T-helper 22 cell (primary cell): ENCODE measurements around the gene NOS3.
"Not testable (repeated sequence)": the region's sequence is repeated elsewhere in the genome, so short reads cannot be mapped to it uniquely, and the experiment has no call there.

Experiments used
- DNase-seq: peaks from one replicate; pipeline ENCODE4 v3.0.0-alpha.2; 2020; ENCODE audit warnings: low read depth

The NOS3 gene

DNA sequence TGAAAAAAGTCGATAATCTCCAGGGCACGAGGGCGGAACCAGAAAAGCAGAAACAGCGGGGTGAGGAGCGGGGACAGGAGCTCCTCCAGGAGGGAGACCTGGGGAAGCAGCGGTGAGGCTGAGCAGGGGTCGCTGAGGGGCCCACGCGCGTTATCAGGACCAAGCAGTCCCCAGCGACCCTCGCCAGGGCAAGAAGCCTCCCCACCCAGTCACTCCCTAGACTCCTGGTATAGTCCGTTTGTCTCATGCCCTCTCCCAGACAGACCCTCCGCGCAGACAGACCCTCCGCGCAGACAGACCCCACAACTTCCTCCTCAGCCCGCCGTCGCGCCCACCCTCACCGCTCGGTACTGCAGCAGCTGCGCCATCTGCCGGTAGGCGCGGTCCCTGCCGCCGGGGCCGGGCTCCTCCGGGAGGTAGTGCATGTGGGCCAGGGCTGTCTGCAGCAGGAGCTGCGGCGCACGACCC, 27.2 kb downstream of the NOS3 start:
- peak; percentile 61 for DNase-seq

DNA sequence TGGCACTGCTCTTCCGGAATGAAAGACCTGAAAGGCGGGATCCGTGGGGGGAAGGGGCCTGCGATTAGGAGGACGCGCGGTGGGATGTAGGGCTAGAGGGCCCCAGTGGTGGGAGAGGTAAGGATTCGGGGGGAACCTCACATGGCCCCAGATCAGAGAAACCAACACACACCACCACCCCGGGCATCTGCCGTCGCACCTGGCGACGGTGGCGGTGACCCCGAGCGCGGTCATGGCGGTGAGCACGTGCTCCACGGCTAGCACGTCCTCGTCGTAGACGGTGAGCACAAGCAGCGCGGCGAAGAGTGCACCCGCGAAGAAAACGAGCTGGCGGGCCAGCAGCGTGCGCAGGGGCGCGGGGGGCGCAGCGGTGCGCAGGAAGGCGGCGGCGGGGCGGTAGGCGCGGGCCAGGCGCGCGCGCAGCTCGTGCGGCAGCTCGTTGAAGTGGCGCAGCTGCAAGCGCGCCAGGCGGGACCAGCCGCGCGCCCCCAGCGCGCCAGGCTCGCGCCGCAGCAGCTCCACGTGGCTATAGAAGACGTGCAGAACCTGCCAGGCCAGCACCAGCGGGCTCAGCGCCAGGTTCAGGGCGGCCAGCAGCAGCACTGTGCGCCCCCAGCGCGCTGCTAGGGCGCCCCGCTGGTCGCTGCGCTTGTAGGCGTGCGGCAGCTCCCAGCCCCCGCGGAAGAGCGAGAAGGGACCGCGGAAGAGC, 27.8 kb downstream of the NOS3 start:
- no peak for DNase-seq

DNA sequence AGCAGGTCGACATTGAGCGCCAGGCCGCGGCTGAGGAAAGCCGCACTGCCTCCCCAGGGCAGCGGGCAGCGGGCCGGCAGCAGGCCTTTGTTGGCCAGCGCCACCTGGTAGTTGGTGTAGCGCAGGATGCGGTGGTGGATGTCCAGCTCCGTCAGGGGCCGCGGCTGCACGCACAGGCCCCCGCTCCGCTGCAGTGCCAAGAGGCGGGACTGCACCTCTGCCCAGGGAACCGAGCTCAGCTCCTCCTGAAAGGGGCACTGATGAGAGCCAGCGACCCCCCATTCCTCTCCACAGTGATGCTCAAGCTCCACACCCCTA, 28.3 kb downstream of the NOS3 start:
- no peak for DNase-seq

DNA sequence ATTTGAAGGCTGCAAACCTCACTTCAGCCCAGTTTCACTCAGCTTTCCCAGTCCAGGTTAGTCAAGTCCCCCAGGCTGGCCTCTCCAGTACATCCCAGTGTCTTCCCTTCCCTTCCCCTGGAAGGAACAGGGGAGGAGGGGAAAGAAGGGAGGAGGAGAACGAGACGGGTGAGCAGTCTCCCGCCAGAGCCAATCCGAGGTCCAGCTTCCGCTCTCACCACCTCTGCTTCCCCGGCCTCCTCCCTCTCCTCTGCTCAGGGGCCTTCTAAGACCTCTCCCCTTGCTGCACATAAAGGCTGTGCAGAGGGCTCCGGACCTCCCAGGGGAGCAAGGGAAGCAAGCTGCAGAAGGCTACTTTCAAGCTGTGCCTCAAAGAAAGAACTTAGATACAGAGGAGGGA, 29.4 kb downstream of the NOS3 start:
- no peak for DNase-seq

DNA sequence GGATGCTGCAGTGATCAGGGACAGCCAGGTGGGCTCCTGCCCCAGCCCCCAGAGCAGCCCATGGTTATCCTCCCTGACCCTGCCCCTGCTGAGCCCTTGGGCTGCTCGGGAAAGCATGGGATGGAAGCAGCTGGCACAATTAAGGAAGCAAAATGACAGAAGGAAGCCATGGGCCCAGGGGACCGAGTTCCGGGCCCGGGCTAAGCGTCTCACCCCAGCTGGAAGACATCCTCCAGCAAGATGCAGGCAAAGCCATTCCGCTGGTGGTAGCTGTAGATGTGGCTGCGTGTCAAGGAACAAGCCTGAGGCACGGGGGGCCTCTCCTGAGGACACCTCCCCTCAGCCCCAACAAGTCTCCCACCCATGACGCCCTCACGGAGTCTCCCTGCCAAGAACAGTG, 32.4 kb downstream of the NOS3 start:
- no peak for DNase-seq

DNA sequence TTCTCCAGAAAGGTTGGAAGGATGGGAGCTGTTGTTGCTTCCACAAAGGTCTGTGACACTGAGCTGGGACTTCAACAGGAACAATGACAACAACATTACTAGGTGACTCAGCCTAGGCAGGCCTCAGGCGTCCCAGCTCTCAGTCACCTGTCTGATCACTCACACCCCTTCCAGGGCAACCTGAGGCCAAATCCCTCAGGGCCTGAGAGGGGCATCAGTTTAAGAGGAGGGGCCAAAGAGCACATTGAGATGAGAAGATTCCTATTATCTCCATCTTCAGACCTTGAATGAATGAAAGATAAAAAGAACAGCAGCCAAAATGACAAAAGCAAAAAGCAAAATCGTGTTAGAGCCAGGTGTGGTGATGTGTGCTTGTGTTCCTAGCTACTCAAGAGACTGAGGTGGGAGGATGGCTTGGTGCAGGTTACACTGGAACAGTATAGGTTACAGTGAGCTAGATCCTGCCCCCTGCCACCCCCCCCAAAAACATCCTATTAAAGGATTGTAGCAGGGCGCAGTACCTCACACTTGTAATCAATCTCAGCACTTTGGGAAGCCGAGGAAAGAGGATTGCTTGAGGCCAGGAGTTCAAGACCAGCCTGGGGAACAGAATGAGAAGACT, 33.7 kb downstream of the NOS3 start, which contains the start of gene ATG9B:
Gene ATG9B (minus strand): TSS at position 60 of the 622 bp plus-strand sequence. CDS start 71 bp downstream, outside the sequence.
- no peak for DNase-seq

DNA sequence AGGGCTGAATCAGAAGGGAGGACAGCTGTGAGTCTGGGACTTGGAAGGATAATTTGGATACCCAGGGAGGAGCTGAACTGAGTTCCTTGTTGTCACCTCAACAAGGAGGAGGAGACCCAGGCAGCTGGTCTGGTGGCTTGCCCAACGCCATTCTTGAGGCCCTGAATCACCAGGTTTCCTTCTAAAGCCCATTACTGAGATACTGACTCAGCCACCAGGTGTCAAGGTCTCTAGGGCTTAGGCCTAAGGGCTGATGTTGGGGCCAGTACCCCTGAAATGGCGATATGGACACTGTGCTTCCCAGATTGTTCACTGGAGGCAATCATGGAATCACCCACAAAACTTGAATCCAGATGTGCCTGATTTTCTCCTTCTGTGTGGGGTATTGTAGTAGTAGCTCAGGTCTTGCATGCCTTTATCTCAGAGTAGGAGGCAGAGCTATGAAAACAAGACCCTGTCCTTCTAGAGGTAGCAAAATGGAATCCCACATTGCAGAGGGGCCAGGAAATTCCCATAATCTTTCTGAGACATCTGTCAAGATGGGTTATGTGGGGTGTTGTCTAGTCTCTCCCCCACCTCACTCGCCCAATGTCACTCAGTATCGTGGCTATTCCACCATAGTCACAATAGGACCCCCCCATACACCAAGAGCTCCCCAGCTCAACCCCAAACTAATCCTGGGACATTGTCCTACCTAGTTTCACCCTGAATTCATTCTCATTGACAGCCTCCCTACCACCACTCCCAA, 35.3 kb downstream of the NOS3 start:
- no peak for DNase-seq

DNA sequence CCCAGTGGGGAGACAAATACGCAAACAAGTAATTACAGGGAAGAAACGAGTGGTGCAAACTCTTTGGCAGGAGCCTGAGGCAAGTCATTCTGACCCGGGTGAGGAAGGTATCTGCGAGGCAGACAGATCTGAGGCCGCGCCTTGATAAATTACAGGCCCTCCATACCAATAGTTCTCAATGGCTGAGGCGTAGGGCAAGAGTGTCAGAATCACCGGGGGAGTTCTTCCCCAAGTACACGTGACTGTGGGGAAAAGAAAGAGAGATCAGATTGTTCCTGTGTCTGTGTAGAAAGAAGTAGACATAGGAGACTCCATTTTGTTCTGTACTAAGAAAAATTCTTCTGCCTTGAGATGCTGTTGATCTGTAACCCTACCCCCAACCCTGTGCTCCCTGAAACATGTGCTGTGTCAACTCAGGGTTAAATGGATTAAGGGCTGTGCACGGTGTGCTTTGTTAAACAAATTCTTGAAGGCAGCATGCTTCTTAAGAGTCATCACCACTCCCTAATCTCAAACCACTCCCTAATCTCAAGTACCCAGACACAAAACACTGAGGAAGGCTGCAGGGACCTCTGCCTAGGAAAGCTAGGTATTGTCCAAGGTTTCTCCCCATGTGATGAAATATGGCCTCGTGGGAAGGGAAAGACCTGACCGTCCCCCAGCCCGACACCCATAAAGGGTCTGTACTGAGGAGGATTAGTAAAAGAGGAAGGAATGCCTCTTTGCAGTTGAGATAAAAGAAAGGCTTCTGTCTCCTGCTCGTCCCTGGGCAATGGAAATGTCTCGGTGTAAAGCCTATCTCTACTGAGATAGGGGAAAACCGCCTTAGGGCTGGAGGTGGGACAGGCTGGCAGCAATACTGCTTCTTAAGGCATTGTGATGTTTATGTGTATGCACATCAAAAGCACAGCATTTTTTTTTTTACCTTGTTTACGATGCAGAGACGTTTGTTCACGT, 36.2 kb downstream of the NOS3 start:
- not testable (repeated sequence) for DNase-seq

DNA sequence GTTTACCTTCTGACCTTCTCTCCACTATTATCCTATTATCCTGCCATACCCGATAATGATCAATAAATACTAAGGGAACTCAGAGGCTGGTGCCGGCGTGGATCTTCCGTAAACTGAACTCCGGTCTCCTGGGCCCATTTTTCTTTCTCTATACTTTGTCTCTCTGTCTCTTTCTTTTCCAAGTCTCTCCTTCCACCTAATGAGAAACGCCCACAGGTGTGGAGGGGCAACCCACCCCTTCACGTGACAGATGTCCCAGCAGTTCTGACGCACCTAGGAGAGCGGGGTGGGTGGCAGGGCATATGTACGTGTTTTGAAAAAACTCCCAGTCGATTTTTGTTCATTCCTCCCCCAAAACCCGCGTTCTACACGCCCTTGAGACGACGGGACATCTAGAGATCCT, 36.9 kb downstream of the NOS3 start:
- not testable (repeated sequence) for DNase-seq

DNA sequence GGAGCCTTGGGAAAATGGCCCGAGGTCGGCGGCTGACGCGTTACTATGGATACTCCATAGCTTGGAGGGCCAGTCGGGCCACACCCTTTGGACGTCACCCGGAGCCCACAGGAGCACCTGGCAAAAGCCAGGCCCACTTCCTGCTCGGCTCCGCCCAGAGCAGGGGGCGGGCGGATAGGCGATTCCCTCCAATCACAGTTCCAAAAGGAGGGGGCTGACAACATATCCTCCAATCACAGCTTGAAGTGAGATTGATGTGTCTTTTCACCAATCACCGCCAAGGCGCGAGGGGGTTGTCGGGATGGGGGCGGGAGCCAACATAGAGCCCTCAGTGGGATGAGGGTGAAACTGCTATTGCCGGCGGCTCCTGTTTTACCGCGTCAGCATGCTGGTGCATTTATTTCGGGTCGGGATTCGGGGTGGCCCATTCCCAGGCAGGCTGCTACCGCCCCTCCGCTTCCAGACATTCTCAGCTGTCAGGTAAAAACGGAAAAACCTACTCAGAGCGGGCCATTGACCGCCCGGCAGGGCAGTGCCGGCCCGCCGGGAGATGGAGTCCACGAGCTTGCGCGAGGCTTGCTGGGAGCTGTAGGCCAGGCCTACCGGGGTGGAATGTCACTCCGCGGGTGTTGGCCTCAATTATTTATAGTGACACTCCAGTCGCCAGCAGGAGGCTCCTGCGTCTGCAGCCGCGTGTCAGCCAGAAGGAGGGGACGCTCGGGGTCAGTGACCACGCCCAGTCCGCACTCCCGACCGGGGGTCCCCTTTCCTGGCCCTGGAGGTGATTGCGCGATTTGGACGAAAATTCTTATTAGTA, 37.5 kb downstream of the NOS3 start, which contains the start of gene ABCB8:
Gene ABCB8 (plus strand): TSS at position 320 of the 817 bp plus-strand sequence. CDS start 66 bp downstream, at position 386.
- DNase-seq: peak; percentile 96

DNA sequence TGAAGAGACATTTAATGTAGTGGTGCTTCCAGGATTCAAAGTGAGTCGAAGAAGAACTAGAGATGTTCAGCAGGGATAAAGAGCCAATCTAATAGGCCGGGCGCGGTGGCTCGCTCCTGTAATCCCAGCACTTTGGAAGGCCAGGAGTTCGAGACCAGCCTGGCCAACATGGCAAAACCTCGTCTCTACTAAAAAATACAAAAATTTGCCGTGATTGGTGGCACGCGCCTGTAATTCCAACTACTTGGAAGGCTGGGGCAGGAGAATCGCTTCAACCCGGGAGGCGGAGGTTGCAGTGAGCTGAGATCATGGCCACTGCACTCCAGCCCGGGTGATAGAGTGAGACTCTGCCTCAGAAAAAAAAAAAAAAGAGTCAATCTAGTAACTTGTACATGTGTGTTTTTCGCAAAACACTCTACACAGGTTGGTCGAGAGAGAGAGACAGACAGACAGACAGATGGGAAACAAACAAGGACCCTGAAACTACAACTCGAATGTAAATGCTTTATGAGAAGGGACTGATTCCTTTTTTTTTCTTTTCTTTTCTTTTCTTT, 38.2 kb downstream of the NOS3 start:
- no peak for DNase-seq

DNA sequence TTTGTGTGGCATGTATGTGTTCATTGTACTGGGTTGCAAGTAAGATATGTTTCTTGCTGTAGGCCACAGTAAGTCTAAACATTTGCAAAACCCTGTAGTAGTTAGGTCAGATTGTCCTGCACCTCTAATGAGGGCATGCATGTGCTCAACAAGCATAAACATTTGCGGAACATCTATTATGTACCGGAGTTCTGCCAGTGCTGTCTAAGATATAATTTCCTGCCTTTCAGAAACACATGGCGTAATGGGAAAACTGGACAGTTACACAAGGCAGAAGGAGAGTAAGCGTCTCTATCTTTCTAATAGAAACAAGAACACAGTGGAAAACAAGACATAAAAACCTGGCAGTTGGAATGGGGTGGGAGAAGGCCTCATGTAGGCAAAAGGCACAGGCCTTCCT, 40.2 kb downstream of the NOS3 start:
- DNase-seq: no peak

DNA sequence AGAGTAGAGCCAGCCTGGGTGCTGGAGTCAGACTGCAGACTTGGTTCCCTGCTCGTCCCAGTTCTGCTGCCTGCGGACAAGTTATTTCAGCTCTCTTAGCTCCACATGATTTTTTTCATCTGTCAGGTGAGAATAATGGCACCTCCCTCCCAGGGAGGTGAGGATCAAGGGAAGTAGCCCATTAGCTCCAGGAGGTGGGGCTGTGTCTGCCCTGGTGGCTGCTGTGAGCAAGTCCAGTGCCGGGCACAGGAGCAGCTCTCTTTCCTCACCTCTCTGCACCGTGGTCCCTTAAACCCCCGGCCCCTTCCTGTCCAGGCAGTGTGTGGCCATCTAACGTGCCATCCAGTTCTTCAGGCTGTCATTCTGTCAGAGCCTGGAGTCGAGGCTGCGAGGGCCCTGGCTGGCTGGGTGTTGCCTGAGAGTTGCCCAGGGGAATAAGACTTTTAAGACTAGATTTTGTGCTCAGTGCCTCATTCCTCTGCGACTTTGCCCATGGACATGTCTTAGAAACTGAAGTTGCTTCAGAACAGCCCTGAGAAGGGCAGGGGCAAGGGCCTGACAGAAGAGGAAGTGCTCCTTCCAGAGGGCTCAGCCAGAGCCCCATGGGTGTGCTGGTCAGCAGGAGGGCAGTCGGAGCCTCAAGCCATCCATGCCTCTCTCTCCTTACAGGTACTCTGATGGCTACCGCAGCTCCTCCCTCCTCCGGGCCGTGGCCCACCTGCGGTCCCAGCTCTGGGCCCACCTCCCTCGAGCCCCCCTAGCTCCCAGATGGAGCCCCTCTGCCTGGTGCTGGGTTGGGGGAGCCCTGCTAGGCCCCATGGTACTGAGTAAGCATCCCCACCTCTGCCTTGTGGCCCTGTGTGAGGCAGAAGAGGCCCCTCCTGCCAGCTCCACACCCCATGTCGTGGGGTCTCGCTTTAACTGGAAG, 42.4 kb downstream of the NOS3 start:
- no peak for DNase-seq

DNA sequence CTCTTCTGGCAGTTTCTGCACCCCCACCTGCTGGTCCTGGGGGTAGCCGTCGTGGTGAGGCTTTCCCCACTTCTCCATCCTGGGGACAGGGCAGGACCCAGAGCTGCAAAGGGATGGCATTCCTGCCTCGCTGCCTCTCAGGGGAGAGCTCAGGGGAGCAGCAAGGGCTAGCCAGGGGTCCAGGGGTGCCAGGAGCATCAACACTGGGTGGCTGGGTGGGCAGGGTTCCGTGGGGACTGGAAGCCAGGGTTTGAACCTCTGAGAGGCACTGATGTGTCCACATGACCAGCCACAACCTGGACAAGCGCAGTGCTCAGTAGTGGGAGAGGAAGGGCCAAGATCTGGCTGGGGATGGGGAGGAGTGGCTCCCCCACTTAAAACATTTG, 43.0 kb downstream of the NOS3 start:
- DNase-seq: no peak

DNA sequence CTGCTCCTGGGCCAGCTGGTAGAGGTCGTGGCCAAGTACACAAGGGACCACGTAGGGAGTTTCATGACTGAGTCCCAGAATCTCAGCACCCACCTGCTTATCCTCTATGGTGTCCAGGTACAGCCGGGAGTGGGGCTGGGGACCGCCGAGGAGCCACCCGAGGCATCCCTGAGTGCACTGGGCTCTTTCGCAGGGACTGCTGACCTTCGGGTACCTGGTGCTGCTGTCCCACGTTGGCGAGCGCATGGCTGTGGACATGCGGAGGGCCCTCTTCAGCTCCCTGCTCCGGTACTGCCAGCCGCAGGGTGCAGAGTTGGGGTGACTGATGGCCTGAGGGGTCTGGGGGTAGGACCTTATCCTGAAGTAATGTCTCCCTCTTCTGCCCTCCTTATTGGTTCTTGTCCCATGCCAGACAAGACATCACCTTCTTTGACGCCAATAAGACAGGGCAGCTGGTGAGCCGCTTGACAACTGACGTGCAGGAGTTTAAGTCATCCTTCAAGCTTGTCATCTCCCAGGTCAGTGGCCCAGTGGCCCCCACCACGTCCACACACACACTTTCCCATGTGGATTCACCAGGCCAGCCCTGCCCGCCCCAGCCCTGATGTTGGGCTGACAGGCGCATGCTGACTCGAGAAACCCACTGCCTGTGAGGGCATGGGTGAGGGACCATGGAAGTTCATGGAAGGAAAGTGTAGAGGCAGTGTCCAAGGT, 43.7 kb downstream of the NOS3 start:
- DNase-seq: no peak

DNA sequence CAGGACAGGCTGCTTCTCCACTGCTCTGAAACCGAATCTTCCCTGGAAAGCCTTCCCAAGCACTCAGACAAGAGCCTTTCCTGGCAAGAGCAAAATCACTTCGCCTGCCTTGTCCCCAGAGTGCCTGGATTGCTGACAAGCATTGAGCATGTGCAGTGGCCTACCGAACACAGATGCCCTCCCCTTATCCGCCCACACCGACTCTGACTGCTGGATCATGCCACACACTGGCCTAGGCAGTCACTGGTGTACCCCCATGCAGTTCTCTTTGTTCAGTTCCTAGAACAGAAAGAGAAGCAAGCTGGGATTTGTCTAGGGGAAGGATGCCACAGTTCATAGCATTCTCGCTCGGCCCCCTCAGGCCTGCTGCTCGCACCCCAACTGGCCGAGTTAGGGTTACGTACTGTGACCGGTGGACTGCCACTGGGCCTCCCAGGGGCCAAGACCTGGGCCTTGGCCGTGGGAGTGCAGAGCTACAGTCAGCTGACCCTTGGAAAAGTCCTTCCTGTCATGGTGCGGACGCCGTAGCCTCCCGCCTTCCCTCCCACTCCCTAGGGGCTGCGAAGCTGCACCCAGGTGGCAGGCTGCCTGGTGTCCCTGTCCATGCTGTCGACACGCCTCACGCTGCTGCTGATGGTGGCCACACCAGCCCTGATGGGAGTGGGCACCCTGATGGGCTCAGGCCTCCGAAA, 44.4 kb downstream of the NOS3 start:
- DNase-seq: no peak

DNA sequence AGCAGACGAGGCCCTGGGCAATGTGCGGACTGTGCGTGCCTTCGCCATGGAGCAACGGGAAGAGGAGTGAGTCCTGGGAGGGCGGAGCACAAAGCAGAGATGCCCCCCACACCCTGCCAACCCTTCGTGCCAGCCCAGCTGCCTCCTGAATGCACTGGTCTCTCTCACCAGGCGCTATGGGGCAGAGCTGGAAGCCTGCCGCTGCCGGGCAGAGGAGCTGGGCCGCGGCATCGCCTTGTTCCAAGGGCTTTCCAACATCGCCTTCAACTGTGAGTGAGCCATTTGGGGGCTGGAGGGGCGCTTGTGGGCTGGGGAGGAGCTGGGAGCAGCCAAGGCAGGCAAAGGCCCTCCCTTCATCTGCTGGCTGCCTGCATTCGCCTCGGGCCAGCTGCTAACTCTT, 45.1 kb downstream of the NOS3 start:
- no peak for DNase-seq
